ENCODE measurements around the gene HTR1E.
"Not testable (repeated sequence)": the region's sequence is repeated elsewhere in the genome, so short reads cannot be mapped to it uniquely, and the experiment has no call there.

GRCh38 chr6:87009581-87009980 is 72.3 kb downstream of the HTR1E start:
- not testable (repeated sequence) for TF ChIP-seq CTCF, POLR2A (IDR thresholded peaks at IDR 0.05)

All from Peyer's patch (tissue), 4 donors.